T-helper 2 cell treated with Interferon-gamma antibody and Interleukin-4, amounts not matched to agents 100 ng/mL and 5 ng/mL, for 36 hours (primary cell): Measurements from ENCODE around the gene GPRC5D. TPM values are rescaled to one million over a fixed set of nuclear protein-coding genes. Genes with fewer than 3 reads are reported as not detected.

ENCODE experiments used
- total RNA-seq: library from RNA; stranded (reverse); gene quantifications from 2 replicates; pipeline ENCODE4 v1.2.3, GENCODE V29; 2022

The GPRC5D gene
- total RNA-seq, 1 donor from 2014 or later = not detected

Other genes with a start within 250 kb of the GPRC5D start
- 89.3 and 90.8 TPM in 2 replicates for gene CDKN1B, start 234.8 kb downstream of the GPRC5D start, total RNA-seq
- gene APOLD1, start 166.5 kb downstream of the GPRC5D start, total RNA-seq = 7.9 and 9.5 TPM in 2 replicates
- gene DDX47, start 138.8 kb downstream of the GPRC5D start, total RNA-seq = 80.6 and 85.5 TPM in 2 replicates
- 0.02 TPM in 1 of 2 replicates, not detected in the other for gene GPRC5A, start 60.6 kb downstream of the GPRC5D start, total RNA-seq
- 10.4 TPM in 2 replicates for gene HEBP1, start 48.1 kb upstream of the GPRC5D start, total RNA-seq
- gene FAM234B, start 92.2 kb upstream of the GPRC5D start, total RNA-seq = 3.0 and 3.5 TPM in 2 replicates
- not detected in 2 replicates for gene GSG1, start 151.5 kb upstream of the GPRC5D start, total RNA-seq
- gene EMP1, start 244.6 kb upstream of the GPRC5D start, total RNA-seq = 6.3 TPM in 2 replicates